Measurements from ENCODE around the gene AFDN. TPM values are rescaled to one million over a fixed set of nuclear protein-coding genes. Genes with fewer than 3 reads are reported as not detected.

AFDN gene, protein sequence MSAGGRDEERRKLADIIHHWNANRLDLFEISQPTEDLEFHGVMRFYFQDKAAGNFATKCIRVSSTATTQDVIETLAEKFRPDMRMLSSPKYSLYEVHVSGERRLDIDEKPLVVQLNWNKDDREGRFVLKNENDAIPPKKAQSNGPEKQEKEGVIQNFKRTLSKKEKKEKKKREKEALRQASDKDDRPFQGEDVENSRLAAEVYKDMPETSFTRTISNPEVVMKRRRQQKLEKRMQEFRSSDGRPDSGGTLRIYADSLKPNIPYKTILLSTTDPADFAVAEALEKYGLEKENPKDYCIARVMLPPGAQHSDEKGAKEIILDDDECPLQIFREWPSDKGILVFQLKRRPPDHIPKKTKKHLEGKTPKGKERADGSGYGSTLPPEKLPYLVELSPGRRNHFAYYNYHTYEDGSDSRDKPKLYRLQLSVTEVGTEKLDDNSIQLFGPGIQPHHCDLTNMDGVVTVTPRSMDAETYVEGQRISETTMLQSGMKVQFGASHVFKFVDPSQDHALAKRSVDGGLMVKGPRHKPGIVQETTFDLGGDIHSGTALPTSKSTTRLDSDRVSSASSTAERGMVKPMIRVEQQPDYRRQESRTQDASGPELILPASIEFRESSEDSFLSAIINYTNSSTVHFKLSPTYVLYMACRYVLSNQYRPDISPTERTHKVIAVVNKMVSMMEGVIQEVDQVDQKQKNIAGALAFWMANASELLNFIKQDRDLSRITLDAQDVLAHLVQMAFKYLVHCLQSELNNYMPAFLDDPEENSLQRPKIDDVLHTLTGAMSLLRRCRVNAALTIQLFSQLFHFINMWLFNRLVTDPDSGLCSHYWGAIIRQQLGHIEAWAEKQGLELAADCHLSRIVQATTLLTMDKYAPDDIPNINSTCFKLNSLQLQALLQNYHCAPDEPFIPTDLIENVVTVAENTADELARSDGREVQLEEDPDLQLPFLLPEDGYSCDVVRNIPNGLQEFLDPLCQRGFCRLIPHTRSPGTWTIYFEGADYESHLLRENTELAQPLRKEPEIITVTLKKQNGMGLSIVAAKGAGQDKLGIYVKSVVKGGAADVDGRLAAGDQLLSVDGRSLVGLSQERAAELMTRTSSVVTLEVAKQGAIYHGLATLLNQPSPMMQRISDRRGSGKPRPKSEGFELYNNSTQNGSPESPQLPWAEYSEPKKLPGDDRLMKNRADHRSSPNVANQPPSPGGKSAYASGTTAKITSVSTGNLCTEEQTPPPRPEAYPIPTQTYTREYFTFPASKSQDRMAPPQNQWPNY (N-terminal part only)
- total RNA-seq, result 15.3 TPM
- polyA plus RNA-seq, result 16.7 TPM
- long read RNA-seq, donor 1, result 0 reads
- long read RNA-seq, donor 2, result 0 reads
- long read RNA-seq, donor 3, partial matches to known transcripts, result 0 of 1 reads
- long read RNA-seq, donor 3, other reads (novel, unspliced or antisense), result 0 of 1 reads
- long read RNA-seq, donor 4, partial matches to known transcripts, result 0 of 3 reads
- long read RNA-seq, donor 4, other reads (novel, unspliced or antisense), result 0 of 3 reads
- long read RNA-seq, donor 5, partial matches to known transcripts, result 0 of 2 reads
- long read RNA-seq, donor 5, other reads (novel, unspliced or antisense), result 0 of 2 reads
- long read RNA-seq, donor 6, partial matches to known transcripts, result 0 of 3 reads
- long read RNA-seq, donor 6, other reads (novel, unspliced or antisense), result 0 of 3 reads
- long read RNA-seq, donor 7, partial matches to known transcripts, result 0 of 1 reads
- long read RNA-seq, donor 7, other reads (novel, unspliced or antisense), result 0 of 1 reads
- long read RNA-seq, donor 8, result 0 reads
- long read RNA-seq, donor 9, result 0 reads
- long read RNA-seq, donor 10, partial matches to known transcripts, result 5 of 5 reads
- long read RNA-seq, donor 10, other reads (novel, unspliced or antisense), result 0 of 5 reads

GRCh38 chr6:167826896-167827582, at the start of gene AFDN:
Gene AFDN, plus strand, starts transcription at chr6:167826911. Its CDS starts 222 bp downstream, at chr6:167827133.
- Histone ChIP-seq H3K27ac (ENCODE audit: low read depth in 1 of 2, low read length in 1 of 2) (no peak within 1 kb of the TSS), H3K4me3 (ENCODE audit: low read length in 2 of 2) (peak within 1 kb of the TSS; percentile 49 to 73), H3K4me1 (ENCODE audit: control insufficient read depth in 2 of 2, insufficient read depth in 2 of 2, low read length in 2 of 2) (peaks cover 6 to 11% of the 10 kb centered on the region in 2 donors), H3K27me3 (ENCODE audit: control insufficient read depth in 2 of 2, insufficient read depth in 1 of 2, low read length in 1 of 2) (peaks cover 29 to 55% of the 10 kb centered on the region in 2 donors), H3K36me3 (ENCODE audit: control insufficient read depth in 2 of 2, insufficient read depth in 2 of 2, low read length in 1 of 2) (no peaks in the 10 kb centered on the region), H3K9me3 (ENCODE audit: control insufficient read depth in 2 of 2, insufficient read depth in 1 of 2, low read length in 1 of 2) (peaks cover 2 to 10% of the 10 kb centered on the region in 2 donors)
- DNase-seq (ENCODE audit: low read depth in 6 of 9, low spot score in 9 of 9), result peak in 2 of 9 donors; percentile 6 to 11
- WGBS, result 1% methylated on average over 105 of the region's 108 CpGs

DNA sequence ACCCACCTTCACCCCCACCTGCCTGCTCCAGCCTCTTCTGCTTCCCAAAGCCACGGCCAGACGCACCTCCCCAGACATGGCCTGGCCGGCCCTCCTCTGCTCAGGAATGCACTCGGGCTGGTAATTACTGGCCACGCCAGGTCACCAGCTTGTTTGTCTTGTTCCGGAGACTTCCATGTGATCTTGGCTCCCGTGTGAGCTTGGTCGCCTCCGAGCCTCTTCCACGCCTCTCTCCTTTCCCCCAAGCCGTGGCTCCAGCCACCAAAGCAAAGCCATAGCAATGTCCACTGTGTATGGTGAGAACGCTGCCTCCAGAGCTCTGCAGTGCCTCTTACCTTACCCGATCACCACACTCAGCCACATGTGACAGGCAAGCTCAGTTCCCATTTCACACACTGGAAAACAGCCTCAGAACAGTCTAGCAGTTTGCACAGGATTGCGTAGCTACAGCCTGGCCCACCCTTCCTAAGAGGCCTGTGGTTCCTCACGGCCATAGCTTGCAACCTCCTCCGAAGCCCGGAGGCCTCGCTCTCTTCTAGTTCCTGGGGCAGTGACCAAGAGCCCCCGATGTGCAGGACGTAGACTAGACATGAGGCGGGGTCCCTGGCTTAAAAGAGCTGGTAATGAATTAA, 48.1 kb upstream of the AFDN start:
- WGBS, result 92% methylated on average over 21 of the region's 21 CpGs
- Histone ChIP-seq H3K9me3 (ENCODE audit: control insufficient read depth in 2 of 2, insufficient read depth in 1 of 2, low read length in 1 of 2) (no peaks in the 10 kb centered on the region), H3K27ac (ENCODE audit: low read depth in 1 of 2, low read length in 1 of 2) (no peak overlapping the region), H3K4me3 (ENCODE audit: low read length in 2 of 2) (no peak overlapping the region), H3K36me3 (ENCODE audit: control insufficient read depth in 2 of 2, insufficient read depth in 2 of 2, low read length in 1 of 2) (no peaks in the 10 kb centered on the region), H3K4me1 (ENCODE audit: control insufficient read depth in 2 of 2, insufficient read depth in 2 of 2, low read length in 2 of 2) (no peaks in the 10 kb centered on the region), H3K27me3 (ENCODE audit: control insufficient read depth in 2 of 2, insufficient read depth in 1 of 2, low read length in 1 of 2) (no peaks in the 10 kb centered on the region)
- DNase-seq (ENCODE audit: low read depth in 6 of 9, low spot score in 9 of 9), result no peak

DNA sequence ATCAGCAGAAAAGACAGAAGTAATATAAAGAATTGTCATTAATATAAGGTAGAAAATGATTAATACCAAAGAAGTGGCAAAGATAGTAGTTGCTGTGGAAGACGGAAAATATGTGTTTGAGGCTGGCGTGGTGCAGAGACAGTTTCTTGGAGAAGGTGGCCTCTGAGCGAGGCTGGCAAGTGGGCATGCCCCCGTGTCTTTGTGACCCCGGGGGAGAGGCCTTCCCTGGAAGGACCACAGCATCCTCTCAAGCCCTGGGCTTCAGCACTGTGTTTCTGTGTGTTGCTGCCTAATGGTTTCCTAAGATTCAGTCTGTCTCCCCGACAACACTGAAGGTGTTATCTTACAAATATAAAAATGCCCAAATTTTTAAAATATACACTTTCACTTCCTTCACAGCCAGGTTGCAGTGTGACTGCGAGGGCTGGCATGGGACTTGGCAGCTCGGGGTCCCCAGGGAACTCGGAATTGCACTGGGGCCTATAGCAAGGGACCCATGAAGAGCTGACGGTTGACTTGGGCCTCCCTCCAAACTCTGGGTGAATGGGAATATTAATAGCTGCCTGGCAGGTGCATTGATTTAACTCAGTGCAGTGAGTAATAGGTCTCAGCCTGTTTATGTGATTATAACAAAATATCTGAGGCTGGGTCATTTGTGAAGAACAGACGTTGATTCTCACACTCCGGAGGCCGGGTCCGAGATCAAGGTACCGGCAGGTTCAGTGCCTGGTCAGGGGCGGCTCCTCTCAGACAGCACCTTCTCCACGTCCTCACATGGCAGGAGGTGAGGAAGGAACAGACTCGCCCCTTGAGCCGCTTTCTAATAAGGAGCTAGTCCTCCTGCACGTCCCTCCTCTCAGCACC, 47.4 kb upstream of the AFDN start:
- DNase-seq (ENCODE audit: low read depth in 6 of 9, low spot score in 9 of 9), result no peak
- 92% methylated on average over 20 of the region's 20 CpGs for WGBS
- Histone ChIP-seq H3K9me3 (ENCODE audit: control insufficient read depth in 2 of 2, insufficient read depth in 1 of 2, low read length in 1 of 2) (no peaks in the 10 kb centered on the region), H3K4me3 (ENCODE audit: low read length in 2 of 2) (no peak overlapping the region), H3K4me1 (ENCODE audit: control insufficient read depth in 2 of 2, insufficient read depth in 2 of 2, low read length in 2 of 2) (no peaks in the 10 kb centered on the region), H3K27me3 (ENCODE audit: control insufficient read depth in 2 of 2, insufficient read depth in 1 of 2, low read length in 1 of 2) (no peaks in the 10 kb centered on the region), H3K27ac (ENCODE audit: low read depth in 1 of 2, low read length in 1 of 2) (no peak overlapping the region), H3K36me3 (ENCODE audit: control insufficient read depth in 2 of 2, insufficient read depth in 2 of 2, low read length in 1 of 2) (no peaks in the 10 kb centered on the region)

DNA sequence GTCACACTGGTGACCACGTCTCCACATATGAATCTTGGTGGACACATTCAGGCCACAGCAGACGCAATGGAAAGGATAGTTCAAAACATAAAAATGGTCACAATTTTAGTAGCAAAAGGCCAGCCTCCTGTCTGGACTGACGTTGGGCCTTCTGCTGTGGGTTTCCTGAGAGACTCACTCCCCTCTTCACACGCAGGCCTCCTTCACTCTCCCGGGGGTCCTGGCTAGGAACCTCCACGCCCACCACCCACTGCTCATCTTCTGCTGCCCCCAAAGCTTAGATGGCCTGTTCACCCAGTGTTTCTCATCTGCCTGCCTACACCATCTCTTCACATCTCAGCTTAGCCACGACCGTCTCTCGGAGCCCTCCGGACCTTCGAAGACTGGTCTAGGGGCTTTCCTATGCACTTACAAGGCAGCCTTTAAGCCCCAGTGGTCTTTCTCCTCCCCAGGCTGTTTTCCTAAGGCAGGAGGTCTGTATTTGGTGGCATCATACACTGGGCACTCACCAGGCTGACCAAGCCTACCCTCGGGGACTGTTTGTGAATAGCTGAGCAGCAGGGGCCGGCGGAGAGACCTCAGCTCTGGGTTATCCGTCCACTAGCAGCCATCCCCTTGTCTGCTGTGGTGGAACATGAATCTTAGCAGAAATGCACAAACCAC, 46.6 kb upstream of the AFDN start:
- no peak overlapping the region for H3K4me3 ChIP-seq (ENCODE audit: low read length in 2 of 2)
- H3K4me1 ChIP-seq (ENCODE audit: control insufficient read depth in 2 of 2, insufficient read depth in 2 of 2, low read length in 2 of 2), result no peaks in the 10 kb centered on the region
- H3K9me3 ChIP-seq (ENCODE audit: control insufficient read depth in 2 of 2, insufficient read depth in 1 of 2, low read length in 1 of 2), result no peaks in the 10 kb centered on the region
- H3K27me3 ChIP-seq (ENCODE audit: control insufficient read depth in 2 of 2, insufficient read depth in 1 of 2, low read length in 1 of 2), result no peaks in the 10 kb centered on the region
- 90% methylated on average over 15 of the region's 15 CpGs for WGBS
- no peaks in the 10 kb centered on the region for H3K36me3 ChIP-seq (ENCODE audit: control insufficient read depth in 2 of 2, insufficient read depth in 2 of 2, low read length in 1 of 2)
- DNase-seq (ENCODE audit: low read depth in 6 of 9, low spot score in 9 of 9), result no peak
- no peak overlapping the region for H3K27ac ChIP-seq (ENCODE audit: low read depth in 1 of 2, low read length in 1 of 2)

- WGBS, result 82% methylated on average over 15 of the region's 15 CpGs
- Histone ChIP-seq H3K9me3 (ENCODE audit: control insufficient read depth in 2 of 2, insufficient read depth in 1 of 2, low read length in 1 of 2) (no peaks in the 10 kb centered on the region), H3K27me3 (ENCODE audit: control insufficient read depth in 2 of 2, insufficient read depth in 1 of 2, low read length in 1 of 2) (no peaks in the 10 kb centered on the region), H3K36me3 (ENCODE audit: control insufficient read depth in 2 of 2, insufficient read depth in 2 of 2, low read length in 1 of 2) (no peaks in the 10 kb centered on the region), H3K4me3 (ENCODE audit: low read length in 2 of 2) (no peak overlapping the region), H3K27ac (ENCODE audit: low read depth in 1 of 2, low read length in 1 of 2) (no peak overlapping the region), H3K4me1 (ENCODE audit: control insufficient read depth in 2 of 2, insufficient read depth in 2 of 2, low read length in 2 of 2) (no peaks in the 10 kb centered on the region)
- no peak for DNase-seq (ENCODE audit: low read depth in 6 of 9, low spot score in 9 of 9)
Measured at GRCh38 chr6:167781066-167781767, 45.5 kb upstream of the AFDN start.

GRCh38 chr6:167781868-167782267, 44.8 kb upstream of the AFDN start:
- no peak overlapping the region for H3K4me3 ChIP-seq (ENCODE audit: low read length in 2 of 2)
- no peak overlapping the region for H3K27ac ChIP-seq (ENCODE audit: low read depth in 1 of 2, low read length in 1 of 2)
- H3K4me1 ChIP-seq (ENCODE audit: control insufficient read depth in 2 of 2, insufficient read depth in 2 of 2, low read length in 2 of 2), result no peaks in the 10 kb centered on the region
- H3K36me3 ChIP-seq (ENCODE audit: control insufficient read depth in 2 of 2, insufficient read depth in 2 of 2, low read length in 1 of 2), result no peaks in the 10 kb centered on the region
- no peaks in the 10 kb centered on the region for H3K27me3 ChIP-seq (ENCODE audit: control insufficient read depth in 2 of 2, insufficient read depth in 1 of 2, low read length in 1 of 2)
- 96% methylated on average over 9 of the region's 9 CpGs for WGBS
- H3K9me3 ChIP-seq (ENCODE audit: control insufficient read depth in 2 of 2, insufficient read depth in 1 of 2, low read length in 1 of 2), result no peaks in the 10 kb centered on the region
- DNase-seq (ENCODE audit: low read depth in 6 of 9, low spot score in 9 of 9), result no peak

All from thymus (tissue), 14 donors.